A549 (cell line): ENCODE results near the gene ZNF212. TPM values are rescaled to one million over a fixed set of nuclear protein-coding genes. Genes with fewer than 3 reads are reported as not detected.

Experiments used
- ATAC-seq, 2 experiments: fragments of 200-7000 bp in 1 of 2; fragments of >200 bp in 1 of 2; cut with Nextera tagmentation in 1 of 2; cut with Tn5 transposase in 1 of 2; 3 replicates each; pipeline versions ENCODE4 v1.8.0 to v1.9.1; 2018 to 2020; ENCODE audit warnings: mild to moderate bottlenecking in 1 of 2, moderate library complexity in 1 of 2
- CTCF ChIA-PET: fragments of 300-600 bp; sonication (Branson Sonifier 250); formaldehyde crosslinking; extraction: SDS; loops from one replicate; lab custom pipeline; 2021; ENCODE audit warnings: antibody characterized with exemption, inconsistent platforms; lab: Yijun Ruan, JAX
- POLR2A ChIA-PET: fragments of 350-600 bp; formaldehyde crosslinking; extraction: SDS; loops from one replicate; lab custom pipeline; 2021; ENCODE audit warnings: antibody characterized with exemption, inconsistent platforms; lab: Yijun Ruan, JAX
- DNase-seq, 2 experiments: peaks; one replicate each; pipeline versions ENCODE4 v3.0.0 to v3.0.0-alpha.2; 2011 to 2016; ENCODE audit warnings: low read depth in 1 of 2, low spot score in 1 of 2
- FAIRE-seq: peaks from 2 replicates; lab custom pipeline; 2011; peaks lifted over from hg19 to GRCh38; lab: Jason Lieb, UNC
- H3K27ac ChIP-seq, 2 experiments: fragments of >200 bp; sonication (Bioruptor Twin); formaldehyde crosslinking; 3 replicates each; pipeline ENCODE4 v1.5.1; 2016 to 2017
- H3K4me1 ChIP-seq: fragments of >200 bp; sonication (Bioruptor Twin); formaldehyde crosslinking; 3 replicates; pipeline ENCODE4 v1.6.1; 2016
- H3K4me2 ChIP-seq: fragments of >200 bp; sonication (Bioruptor Twin); formaldehyde crosslinking; 3 replicates; pipeline ENCODE4 v1.6.1; 2016
- H3K4me3 ChIP-seq: fragments of >200 bp; sonication (Bioruptor Twin); formaldehyde crosslinking; 3 replicates; pipeline ENCODE4 v1.5.1; 2016
- H3K9me3 ChIP-seq: fragments of >200 bp; sonication (Bioruptor Twin); formaldehyde crosslinking; 3 replicates; pipeline ENCODE4 v1.6.1; 2016
- CHD2 ChIP-seq: fragments of 150-350 bp; IDR thresholded peaks from 2 replicates; pipeline ENCODE4 v1.6.1; 2014; ENCODE audit warnings: low read length; ENCODE audit not compliant: partially characterized antibody
- CTCF ChIP-seq: fragments of >200 bp; sonication (Bioruptor Twin); formaldehyde crosslinking; IDR thresholded peaks from 3 replicates; pipeline ENCODE4 v1.5.1; 2016
- EP300 ChIP-seq, 2 experiments: fragments of >200 bp; sonication (Bioruptor Twin); formaldehyde crosslinking; IDR thresholded peaks; 2 replicates in 1 of 2; 3 replicates in 1 of 2; pipeline ENCODE4 v1.6.1; 2016 to 2017
- FOXS1 ChIP-seq: fragments of 250-450 bp; sonication (Bioruptor Pico); IDR thresholded peaks from 2 replicates; pipeline ENCODE4 v1.5.0; 2020; ENCODE audit warnings: mild to moderate bottlenecking, moderate library complexity
- HEYL ChIP-seq: fragments of 250-450 bp; sonication (Bioruptor Pico); IDR thresholded peaks from 2 replicates; pipeline ENCODE4 v1.8.0; 2021; ENCODE audit warnings: mild to moderate bottlenecking, moderate library complexity
- JUN ChIP-seq, 2 experiments: fragments of >200 bp; sonication (Bioruptor Twin); formaldehyde crosslinking; IDR thresholded peaks; 2 replicates in 1 of 2; 3 replicates in 1 of 2; pipeline ENCODE4 v1.6.1; 2016 to 2017
- KDM1A ChIP-seq: fragments of 200-600 bp; sonication (generic); IDR thresholded peaks from 2 replicates; pipeline ENCODE4 v1.6.1; 2016; ENCODE audit warnings: low read depth, mild to moderate bottlenecking
- MAZ ChIP-seq: fragments of 150-350 bp; IDR thresholded peaks from 2 replicates; pipeline ENCODE4 v1.6.1; 2014; ENCODE audit warnings: antibody characterized with exemption, low read depth, low read length, borderline replicate concordance
- NFE2L2 ChIP-seq: fragments of 150-350 bp; conservative IDR thresholded peaks from 2 replicates; pipeline ENCODE4 v1.6.1; 2014; ENCODE audit warnings: low read length
- NPAS2 ChIP-seq: fragments of 250-450 bp; sonication (Bioruptor Pico); IDR thresholded peaks from 2 replicates; pipeline ENCODE4 v1.8.0; 2022; ENCODE audit warnings: mild to moderate bottlenecking, moderate library complexity, borderline replicate concordance
- PHF8 ChIP-seq: fragments of 200-600 bp; sonication (generic); IDR thresholded peaks from 2 replicates; pipeline ENCODE4 v1.6.1; 2016; ENCODE audit warnings: low read depth, mild to moderate bottlenecking, antibody characterized with exemption, moderate library complexity, borderline replicate concordance
- POLR2A ChIP-seq: IDR thresholded peaks from 2 replicates; pipeline ENCODE4 v1.6.1; 2012; ENCODE audit warnings: mild to moderate bottlenecking, low read length
- RCOR1 ChIP-seq: fragments of 150-350 bp; IDR thresholded peaks from 2 replicates; pipeline ENCODE4 v1.6.1; 2014; ENCODE audit warnings: antibody characterized with exemption, low read length, low read depth
- RFX5 ChIP-seq: fragments of 450-650 bp; IDR thresholded peaks from 2 replicates; pipeline ENCODE4 v1.7.1; 2014; ENCODE audit warnings: antibody characterized with exemption, mild to moderate bottlenecking, moderate library complexity
- RNF2 ChIP-seq: fragments of 200-600 bp; sonication (generic); IDR thresholded peaks from 2 replicates; pipeline ENCODE4 v1.6.1; 2016; ENCODE audit warnings: low read depth, mild to moderate bottlenecking, antibody characterized with exemption, moderate library complexity, borderline replicate concordance
- SREBF2 ChIP-seq: fragments of 450-650 bp; IDR thresholded peaks from 2 replicates; pipeline ENCODE4 v1.6.1; 2014; ENCODE audit warnings: mild to moderate bottlenecking, moderate library complexity
- TP53 ChIP-seq: fragments of 250-450 bp; sonication (Bioruptor Pico); IDR thresholded peaks from 2 replicates; pipeline ENCODE4 v1.5.0; 2021; ENCODE audit warnings: mild to moderate bottlenecking, moderate library complexity
- ZNF302 ChIP-seq: fragments of 250-450 bp; sonication (Bioruptor Pico); IDR thresholded peaks from 2 replicates; pipeline ENCODE4 v1.9.0; 2021; ENCODE audit warnings: inconsistent platforms, mild to moderate bottlenecking, moderate library complexity
- WGBS: methylation state at CpG from one replicate; pipeline ENCODE4 v1.1.6; 2017; ENCODE audit errors: missing lambda C conversion rate; 5-methylcytosine and 5-hydroxymethylcytosine counted together
- polyA plus RNA-seq, 4 experiments: library from polyadenylated mRNA; depleted of rRNA in 3 of 4; stranded (reverse); fragments of >200 nt; fragmentation: RNase III in 1 of 4; extraction: RNeasy Plus Mini Kit Qiagen cat#74134 plus additional on column Dnase treatment in 1 of 4; gene quantifications; 2 replicates in 3 of 4; 3 replicates in 1 of 4; pipeline ENCODE4 v1.2.3, GENCODE V29; 2011 to 2017
- TF ChIP-seq, protein P1 (sequence below): fragments of 250-450 bp; sonication (Bioruptor Pico); IDR thresholded peaks from 2 replicates; pipeline ENCODE4 v1.5.0; 2020; ENCODE audit warnings: low read depth, mild to moderate bottlenecking, moderate library complexity

The ZNF212 gene
- polyA plus RNA-seq, 2 of the 4 experiments (the other 2 are of a cell fraction), result 5.5 to 7.9 TPM

DNA sequence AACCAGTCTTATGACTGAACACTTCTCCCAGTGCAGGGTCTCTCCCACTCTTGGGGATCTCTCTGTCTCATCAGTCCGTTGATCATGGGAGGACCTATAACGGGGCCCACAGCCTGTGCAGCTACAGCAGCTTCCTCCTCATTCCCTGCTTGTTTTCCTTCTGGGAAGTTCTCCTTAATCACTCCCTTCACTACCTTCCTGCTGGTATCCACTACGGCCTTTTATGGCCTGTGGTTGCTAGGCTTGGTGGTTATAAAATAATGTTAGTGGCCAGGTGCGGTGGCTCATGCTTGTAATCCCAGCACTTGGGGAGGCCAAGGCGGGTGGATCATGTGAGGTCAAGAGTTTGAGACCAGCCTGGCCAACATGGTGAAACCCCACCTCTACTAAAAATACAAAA, 47.6 kb upstream of the ZNF212 start:
- ChIA-PET CTCF (interaction anchor here (2.0 to 2.7 kb wide), 3 partner anchors 41 to 70 kb away, joined by 5 to 9 read pairs (median 6); partner anchors contain the start of genes ZNF398 and ZNF783), POLR2A (interaction anchor here (0.6 kb wide), 1 partner anchor 93 kb away, joined by 3 read pairs; no protein-coding TSS in a partner anchor)
- H3K27ac ChIP-seq, result no peak overlapping the region
- no peak overlapping the region for H3K4me2 ChIP-seq
- ATAC-seq (no peak), DNase-seq (no peak), FAIRE-seq (no peak)
- H3K9me3 ChIP-seq, result no peaks in the 10 kb centered on the region
- WGBS, result 71% methylated on average over 5 of the region's 5 CpGs
- H3K4me1 ChIP-seq, result 0 out of 3 replicates have a peak, but pooled peaks cover 6% of the 10 kb centered on the region
- TF ChIP-seq RCOR1 (no peak), CTCF (no peak), NPAS2 (no peak), EP300 (IDR thresholded peaks at IDR 0.05) (no peak), JUN (IDR thresholded peaks at IDR 0.05) (no peak), POLR2A (no peak), RNF2 (no peak), TP53 (CRISPR knock-in tag) (no peak), RFX5 (no peak), MAZ (no peak), KDM1A (no peak), CHD2 (no peak), NFE2L2 (no peak), HEYL (CRISPR knock-in tag) (no peak)
- TF ChIP-seq, protein P1, sequence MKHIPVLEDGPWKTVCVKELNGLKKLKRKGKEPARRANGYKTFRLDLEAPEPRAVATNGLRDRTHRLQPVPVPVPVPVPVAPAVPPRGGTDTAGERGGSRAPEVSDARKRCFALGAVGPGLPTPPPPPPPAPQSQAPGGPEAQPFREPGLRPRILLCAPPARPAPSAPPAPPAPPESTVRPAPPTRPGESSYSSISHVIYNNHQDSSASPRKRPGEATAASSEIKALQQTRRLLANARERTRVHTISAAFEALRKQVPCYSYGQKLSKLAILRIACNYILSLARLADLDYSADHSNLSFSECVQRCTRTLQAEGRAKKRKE (CRISPR knock-in tag), result no peak
- TF ChIP-seq, all 56 proteins: peak for 0
- H3K4me3 ChIP-seq, result no peak overlapping the region

- no peak for TF ChIP-seq PHF8
- TF ChIP-seq CTCF, result no peak
- TF ChIP-seq FOXS1 (CRISPR knock-in tag), result no peak
- TF ChIP-seq SREBF2, result no peak
- TF ChIP-seq MAZ, result no peak
- no peak for TF ChIP-seq ZNF302
- H3K27ac ChIP-seq, result peak overlapping the region; percentile 93 to 94
- peak overlapping the region; percentile 77 for H3K4me3 ChIP-seq
- peak; percentile 1 to 3; a peak in 3 of 6 replicates for ATAC-seq
- peak overlapping the region; percentile 72 for H3K4me2 ChIP-seq
- H3K4me1 ChIP-seq, result peaks cover 14% of the 10 kb centered on the region; the same call in 1 of the 3 replicates
- ChIA-PET POLR2A (interaction anchor here (0.8 to 1.4 kb wide), 7 partner anchors 9 to 68 kb away, joined by 3 to 10 read pairs (median 5); partner anchors contain the start of genes ZNF398, ZNF425 and ZNF783), CTCF (interaction anchor here (0.6 to 4.0 kb wide), 26 partner anchors 10 to 188 kb away, joined by 3 to 21 read pairs (median 5); partner anchors contain the start of genes ZNF398, ZNF425 and ZNF783)
- DNase-seq, result no peak
- 82% methylated on average over 4 of the region's 4 CpGs for WGBS
- H3K9me3 ChIP-seq, result no peaks in the 10 kb centered on the region
- no peak for FAIRE-seq
These were observed 44.7 kb upstream of the ZNF212 start for GRCh38 chr7:149194799-149195179.
